Stomach (tissue), 9 donors: ENCODE data around the gene SAPCD2. TPM values are rescaled to one million over a fixed set of nuclear protein-coding genes. Genes with fewer than 3 reads are reported as not detected.

Experiments
- DNase-seq, 2 donors: peaks; one replicate each; pipeline versions ENCODE4 v3.0.0 to v3.0.0-alpha.2; 2013 to 2019
- H3K27ac ChIP-seq, 5 donors: fragments of 200-600 bp in 4 of 5; sonication (generic) in 4 of 5; one replicate each; pipeline ENCODE4 v1.5.1; 2013 to 2019; ENCODE audit warnings: mild to moderate bottlenecking in 1 of 5, moderate library complexity in 1 of 5
- H3K27me3 ChIP-seq, 3 donors: fragments of 200-600 bp; sonication (generic); one replicate each; pipeline ENCODE4 v1.5.1; 2017 to 2019; ENCODE audit warnings: mixed run types in 1 of 3
- H3K36me3 ChIP-seq, 4 donors: fragments of 200-600 bp; sonication (generic); 1 replicate in 3 of 4; 2 replicates in 1 of 4; pipeline ENCODE4 v1.5.1; 2016 to 2019
- H3K4me1 ChIP-seq, 4 donors: fragments of 200-600 bp; sonication (generic); one replicate each; pipeline ENCODE4 v1.5.1; 2016 to 2019
- H3K4me3 ChIP-seq, 4 donors: fragments of 200-600 bp; sonication (generic) in 3 of 4; one replicate each; pipeline ENCODE4 v1.5.1; 2016 to 2019; ENCODE audit warnings: mild to moderate bottlenecking in 1 of 4
- H3K9me3 ChIP-seq, 4 donors: fragments of 200-600 bp; sonication (generic); one replicate each; pipeline ENCODE4 v1.5.1; 2016 to 2019
- EP300 ChIP-seq: sonication (generic); formaldehyde crosslinking; IDR thresholded peaks from one replicate; pipeline ENCODE4 v1.6.1; 2017; ENCODE audit warnings: antibody characterized with exemption
- POLR2A ChIP-seq, 4 donors: fragments of 450-650 bp; IDR thresholded peaks; one replicate each; pipeline ENCODE4 v1.6.1; 2016; ENCODE audit warnings: antibody characterized with exemption in 4 of 4, control low read depth in 2 of 4, mild to moderate bottlenecking in 1 of 4, moderate library complexity in 1 of 4
- POLR2AphosphoS5 ChIP-seq, 3 donors: sonication (generic); formaldehyde crosslinking; IDR thresholded peaks; one replicate each; pipeline ENCODE4 v1.6.1; 2016; ENCODE audit warnings: antibody characterized with exemption in 3 of 3
- WGBS, 5 donors: extraction: QIAGEN DNeasy Blood & Tissue Kit in 3 of 5; methylation state at CpG; one replicate each; pipeline versions ENCODE4 v1.1.5 to v1.1.7; 2013 to 2018; 5-methylcytosine and 5-hydroxymethylcytosine counted together
- intact Hi-C: fragments of 100-400 bp; cut with DNase I; formaldehyde crosslinking; loops from one replicate; pipeline ENCODE4 v1.15.1; 2023; ENCODE audit warnings: low total_unique reads
- polyA plus RNA-seq, 3 donors: library from polyadenylated mRNA; stranded (reverse); fragments of 200-250 nt; gene quantifications; one replicate each; pipeline ENCODE4 v1.2.3, GENCODE V29; 2013
- total RNA-seq, 5 donors: library from RNA; depleted of rRNA; stranded (reverse); fragments of >200 nt; gene quantifications; one replicate each; pipeline versions ENCODE4 v1.1.0 to v1.2.3, GENCODE V29; 2014 to 2016
- TF ChIP-seq, protein P1 (sequence below), 7 experiments: fragments of 450-650 bp in 4 of 7; fragments of 200-600 bp in 3 of 7; sonication (generic) in 3 of 7; IDR thresholded peaks; one replicate each; pipeline ENCODE4 v1.5.1; 2016 to 2019; ENCODE audit warnings: antibody characterized with exemption in 7 of 7, control low read depth in 2 of 7, mild to moderate bottlenecking in 1 of 7
- donor health status: healthy with polysubstance abuse.
- donor health status: Bipolar disorder and iron deficiency.
- donor health status: healthy.

Gene SAPCD2
- total and polyA plus RNA-seq, 8 donors: 1.7 to 84.9 (median 3.8) TPM; not detected in 1

DNA sequence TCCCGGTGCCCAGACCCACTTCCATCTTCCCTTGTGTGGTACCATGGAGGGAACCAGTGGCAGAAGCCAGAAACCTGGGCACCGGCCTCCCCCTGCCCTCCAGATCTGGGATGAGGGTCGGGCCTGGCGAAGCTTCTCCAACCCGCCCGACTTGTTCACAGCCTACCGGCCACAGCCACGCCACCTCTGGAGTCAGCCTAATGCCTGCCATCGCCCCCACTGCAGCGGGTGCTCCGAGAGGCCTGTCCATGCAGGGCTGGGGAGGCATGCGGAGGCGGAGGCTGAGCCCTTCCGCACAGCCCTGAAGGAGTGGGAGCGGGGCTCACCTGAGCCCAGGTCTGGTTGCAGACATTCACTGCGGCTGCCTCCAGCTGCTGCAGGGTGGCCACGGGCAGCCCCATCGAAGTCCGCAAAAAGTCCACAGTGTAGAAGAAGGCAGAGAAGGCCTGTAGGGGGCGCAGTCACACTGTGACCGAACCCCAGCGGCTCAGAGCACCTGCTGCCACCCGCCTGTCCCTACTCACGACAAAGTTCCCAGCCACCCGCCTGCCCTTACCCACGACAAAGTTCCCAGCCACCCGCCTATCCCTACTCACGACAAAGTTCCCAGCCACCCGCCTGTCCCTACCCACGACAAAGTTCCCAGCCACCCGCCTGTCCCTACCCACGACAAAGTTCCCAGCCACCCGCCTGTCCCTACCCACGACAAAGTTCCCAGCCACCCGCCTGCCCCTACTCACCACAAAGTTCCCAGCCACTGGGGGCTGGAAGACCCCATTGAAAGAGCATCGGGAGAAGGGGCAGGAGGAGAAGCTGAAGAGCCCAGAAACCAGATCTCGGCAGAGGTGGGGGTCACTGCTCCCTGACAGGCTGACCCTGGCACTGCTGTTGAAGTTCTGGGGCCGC, 20.6 kb downstream of the SAPCD2 start:
- H3K4me3 ChIP-seq: no peak overlapping the region
- intact Hi-C loops: no loop called here
- peaks cover 44 to 56% (median 56%) of the 10 kb centered on the region in 4 donors for H3K4me1 ChIP-seq
- H3K9me3 ChIP-seq: no peaks in the 10 kb centered on the region
- H3K27me3 ChIP-seq: peaks cover 12 to 99% (median 70%) of the 10 kb centered on the region in 3 donors
- H3K36me3 ChIP-seq: no peaks in the 10 kb centered on the region
- 36 to 56% (median 53%) methylated on average over 16 to 38 of the region's 38 CpGs for WGBS, 5 donors
- peak; percentile 84 to 87 for DNase-seq
- TF ChIP-seq EP300 (no peak), POLR2AphosphoS5 (IDR thresholded peaks at IDR 0.05) (peak in 1 of 3 donors; percentile 12), POLR2A (IDR thresholded peaks at IDR 0.05) (no peak)
- TF ChIP-seq, protein P1, sequence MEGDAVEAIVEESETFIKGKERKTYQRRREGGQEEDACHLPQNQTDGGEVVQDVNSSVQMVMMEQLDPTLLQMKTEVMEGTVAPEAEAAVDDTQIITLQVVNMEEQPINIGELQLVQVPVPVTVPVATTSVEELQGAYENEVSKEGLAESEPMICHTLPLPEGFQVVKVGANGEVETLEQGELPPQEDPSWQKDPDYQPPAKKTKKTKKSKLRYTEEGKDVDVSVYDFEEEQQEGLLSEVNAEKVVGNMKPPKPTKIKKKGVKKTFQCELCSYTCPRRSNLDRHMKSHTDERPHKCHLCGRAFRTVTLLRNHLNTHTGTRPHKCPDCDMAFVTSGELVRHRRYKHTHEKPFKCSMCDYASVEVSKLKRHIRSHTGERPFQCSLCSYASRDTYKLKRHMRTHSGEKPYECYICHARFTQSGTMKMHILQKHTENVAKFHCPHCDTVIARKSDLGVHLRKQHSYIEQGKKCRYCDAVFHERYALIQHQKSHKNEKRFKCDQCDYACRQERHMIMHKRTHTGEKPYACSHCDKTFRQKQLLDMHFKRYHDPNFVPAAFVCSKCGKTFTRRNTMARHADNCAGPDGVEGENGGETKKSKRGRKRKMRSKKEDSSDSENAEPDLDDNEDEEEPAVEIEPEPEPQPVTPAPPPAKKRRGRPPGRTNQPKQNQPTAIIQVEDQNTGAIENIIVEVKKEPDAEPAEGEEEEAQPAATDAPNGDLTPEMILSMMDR (IDR thresholded peaks at IDR 0.05): peak in 5 of 7 experiments; percentile 36 to 44 (median 40)
- H3K27ac ChIP-seq: no peak overlapping the region

DNA sequence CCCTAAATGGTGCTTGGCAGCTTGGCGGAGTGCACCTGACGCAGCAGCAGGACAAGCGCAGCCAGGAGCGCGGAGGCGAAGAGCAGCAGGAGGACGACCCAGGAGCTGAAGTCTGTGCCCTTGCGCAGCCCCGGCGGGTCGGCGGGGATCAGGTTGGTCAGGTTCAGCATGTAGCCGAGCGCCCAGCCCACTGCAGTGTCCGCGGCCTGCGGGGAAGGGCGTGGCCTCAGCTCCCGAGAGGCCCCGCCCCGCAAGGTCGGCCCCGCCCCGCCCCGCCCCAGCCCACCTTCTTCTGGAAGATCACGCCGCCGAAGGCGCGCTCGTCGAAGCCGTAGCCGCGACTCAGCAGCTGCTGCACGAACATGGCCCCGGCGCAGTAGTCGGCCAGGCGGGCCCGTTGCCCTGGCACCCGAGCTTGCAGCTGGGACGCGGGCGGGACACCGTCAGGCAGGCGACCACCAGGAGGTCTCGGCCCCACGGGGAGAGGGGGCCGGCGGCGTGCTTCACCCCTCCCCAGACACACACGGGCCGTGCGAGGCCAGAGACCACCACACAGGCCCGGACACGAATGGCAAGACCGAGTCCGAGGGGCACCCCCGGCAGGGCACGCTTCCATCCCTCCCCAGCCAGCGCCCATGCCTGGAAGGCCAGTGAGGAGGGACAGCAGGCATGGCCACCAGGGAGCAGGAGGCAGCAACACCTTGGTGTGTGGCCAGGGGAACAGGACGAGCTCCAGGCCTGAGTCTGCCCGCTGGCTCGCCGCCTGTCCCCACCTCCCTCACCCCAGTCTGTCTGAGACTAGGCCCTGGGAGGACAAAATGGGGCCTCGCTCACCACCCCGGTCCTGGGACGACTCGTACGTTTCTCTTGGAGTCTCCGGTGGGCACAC, 21.5 kb downstream of the SAPCD2 start:
- DNase-seq: peak in 1 of 2 donors; percentile 43
- 38 to 64% (median 44%) methylated on average over 18 to 72 of the region's 72 CpGs for WGBS, 5 donors
- H3K4me1 ChIP-seq: peaks cover 44 to 56% (median 56%) of the 10 kb centered on the region in 4 donors
- H3K9me3 ChIP-seq: no peaks in the 10 kb centered on the region
- intact Hi-C loops: no loop called here
- H3K27ac ChIP-seq: no peak overlapping the region
- TF ChIP-seq, protein P1 (IDR thresholded peaks at IDR 0.05): no peak
- TF ChIP-seq POLR2A (IDR thresholded peaks at IDR 0.05) (no peak), POLR2AphosphoS5 (IDR thresholded peaks at IDR 0.05) (no peak), EP300 (no peak)
- peaks cover 12 to 99% (median 70%) of the 10 kb centered on the region in 3 donors for H3K27me3 ChIP-seq
- no peaks in the 10 kb centered on the region for H3K36me3 ChIP-seq
- no peak overlapping the region for H3K4me3 ChIP-seq

DNA sequence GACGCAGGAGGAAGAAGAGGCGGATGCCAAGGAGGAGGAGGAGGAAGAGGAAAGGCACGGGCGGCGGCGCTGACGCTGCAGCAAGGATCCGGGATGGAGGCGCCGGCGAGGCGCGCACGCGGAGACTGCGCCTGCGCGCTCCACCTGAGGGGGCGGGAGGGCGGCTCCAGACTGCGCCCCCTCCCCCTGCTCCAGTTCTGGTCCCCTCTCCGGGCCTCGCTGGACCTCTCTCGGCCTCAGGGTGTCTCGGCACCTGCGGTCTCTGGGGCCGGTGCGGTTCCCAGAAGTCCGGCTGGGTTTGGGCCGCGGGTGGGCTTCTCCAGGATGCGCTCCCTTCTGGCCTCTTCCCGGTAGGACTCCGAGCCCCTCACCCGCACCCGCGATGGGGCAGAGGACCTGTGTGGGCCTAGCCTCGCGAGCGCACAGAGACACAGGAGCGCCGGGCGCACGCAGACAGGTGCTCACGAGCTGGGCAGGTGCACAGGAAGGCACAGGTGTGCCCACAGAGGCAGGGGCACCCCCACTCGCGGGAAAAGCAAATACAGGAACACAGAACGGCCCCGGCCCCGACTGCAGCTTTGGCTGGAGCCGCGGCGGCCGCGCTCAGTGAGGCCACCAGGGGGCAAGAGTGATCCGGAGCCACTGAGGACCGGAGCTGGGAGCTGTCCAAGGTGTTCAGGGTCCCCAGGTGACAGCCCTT, 24.1 kb downstream of the SAPCD2 start, which contains the start of gene NPDC1:
Gene NPDC1, minus strand, starts transcription at position 90 of the 700 bp plus-strand sequence. CDS start 188 bp downstream, outside the sequence.
- peak; percentile 90 to 94 for DNase-seq
- TF ChIP-seq, protein P1 (IDR thresholded peaks at IDR 0.05): peak in 5 of 7 experiments; percentile 78 to 90 (median 88)
- TF ChIP-seq POLR2AphosphoS5 (IDR thresholded peaks at IDR 0.05) (peak in 1 of 3 donors; percentile 50), POLR2A (IDR thresholded peaks at IDR 0.05) (no peak)
- intact Hi-C loops: no loop called here
- H3K4me1 ChIP-seq: peaks cover 39 to 64% (median 56%) of the 10 kb centered on the region in 4 donors
- H3K9me3 ChIP-seq: no peaks in the 10 kb centered on the region
- H3K27me3 ChIP-seq: peaks cover 8 to 81% (median 50%) of the 10 kb centered on the region in 3 donors
- H3K36me3 ChIP-seq: peaks cover 0 to 8% (median under 1%) of the 10 kb centered on the region in 4 donors
- H3K27ac ChIP-seq: peak within 1 kb of the TSS; percentile 73 to 84 (median 79)
- peak within 1 kb of the TSS; percentile 58 to 78 (median 66) for H3K4me3 ChIP-seq
- WGBS, 5 donors: 0 to 1% (median 1%) methylated on average over 31 to 57 of the region's 57 CpGs
